Embryonic facial prominence (tissue), 1 donor: ENCODE data around the gene PITHD1.
"Not testable (repeated sequence)": the region's sequence is repeated elsewhere in the genome, so short reads cannot be mapped to it uniquely, and the experiment has no call there.

Experiments used
- DNase-seq: peaks from one replicate; pipeline ENCODE4 v3.0.0-alpha.2; 2016; ENCODE audit errors: extremely low spot score

The PITHD1 gene

GRCh38 chr1:23799255-23799569 lies 21.0 kb downstream of the PITHD1 start:
- DNase-seq = no peak

- no peak for DNase-seq
Observed at GRCh38 chr1:23799570-23800399, 21.6 kb downstream of the PITHD1 start.

- peak; percentile 87 for DNase-seq
Observed at GRCh38 chr1:23800400-23801337, 22.5 kb downstream of the PITHD1 start, which contains the start of gene GALE. Gene GALE, minus strand, starts transcription at chr1:23800754. Its CDS starts 1,747 bp downstream, at chr1:23799007.

- no peak for DNase-seq
Observed at GRCh38 chr1:23801338-23801748, 23.1 kb downstream of the PITHD1 start.

DNA sequence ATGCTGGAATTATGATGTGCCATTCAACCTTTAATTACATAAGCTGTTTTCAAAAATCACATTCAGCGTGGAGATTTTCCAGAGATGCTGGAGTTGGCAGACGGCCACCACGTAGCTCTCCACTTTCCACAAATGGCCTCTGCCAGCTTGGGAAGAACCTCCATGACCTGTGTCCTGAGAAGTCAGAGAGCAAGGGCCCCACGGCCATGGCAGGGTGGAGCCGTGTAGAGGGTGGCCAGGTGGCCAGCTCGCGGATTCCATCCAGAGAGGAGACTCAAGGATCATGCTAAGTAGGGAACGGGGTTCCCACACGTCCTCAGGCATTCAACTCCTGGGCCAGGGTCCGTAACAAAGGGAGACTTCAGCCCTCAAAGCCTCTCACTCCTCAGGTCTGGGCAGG lies 23.7 kb downstream of the PITHD1 start:
- DNase-seq = no peak

- not testable (repeated sequence) for DNase-seq
Observed at GRCh38 chr1:23802809-23803342, 24.7 kb downstream of the PITHD1 start.

GRCh38 chr1:23803674-23804073 lies 25.5 kb downstream of the PITHD1 start:
- DNase-seq = no peak

- no peak for DNase-seq
Observed at GRCh38 chr1:23804183-23804835, 26.1 kb downstream of the PITHD1 start.

- no peak for DNase-seq
Observed at GRCh38 chr1:23805025-23805424, 26.8 kb downstream of the PITHD1 start.

DNA sequence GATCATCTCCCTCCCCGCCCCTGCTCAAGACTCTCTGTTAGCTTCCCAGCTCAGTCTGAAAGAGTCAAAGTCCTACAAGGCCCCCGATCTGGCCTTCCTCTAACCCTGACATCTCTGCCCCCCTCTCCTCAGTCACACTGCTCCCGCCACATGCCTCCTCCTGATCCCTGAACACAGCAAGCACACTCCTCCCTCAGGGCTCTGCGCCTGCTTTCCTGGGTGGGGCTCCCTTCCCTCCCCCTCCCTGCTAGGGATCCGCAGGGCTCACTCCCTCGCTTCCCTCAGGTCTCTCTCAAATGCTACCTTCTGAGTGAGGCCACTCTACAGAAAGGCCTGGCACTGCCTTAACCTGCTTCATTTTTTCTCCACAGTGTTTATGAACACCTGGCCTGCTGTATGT lies 28.1 kb downstream of the PITHD1 start:
- no peak for DNase-seq

- DNase-seq = no peak
Observed at GRCh38 chr1:23807453-23807852, 29.2 kb downstream of the PITHD1 start.

GRCh38 chr1:23809751-23810171 lies 31.5 kb downstream of the PITHD1 start:
- no peak for DNase-seq

DNA sequence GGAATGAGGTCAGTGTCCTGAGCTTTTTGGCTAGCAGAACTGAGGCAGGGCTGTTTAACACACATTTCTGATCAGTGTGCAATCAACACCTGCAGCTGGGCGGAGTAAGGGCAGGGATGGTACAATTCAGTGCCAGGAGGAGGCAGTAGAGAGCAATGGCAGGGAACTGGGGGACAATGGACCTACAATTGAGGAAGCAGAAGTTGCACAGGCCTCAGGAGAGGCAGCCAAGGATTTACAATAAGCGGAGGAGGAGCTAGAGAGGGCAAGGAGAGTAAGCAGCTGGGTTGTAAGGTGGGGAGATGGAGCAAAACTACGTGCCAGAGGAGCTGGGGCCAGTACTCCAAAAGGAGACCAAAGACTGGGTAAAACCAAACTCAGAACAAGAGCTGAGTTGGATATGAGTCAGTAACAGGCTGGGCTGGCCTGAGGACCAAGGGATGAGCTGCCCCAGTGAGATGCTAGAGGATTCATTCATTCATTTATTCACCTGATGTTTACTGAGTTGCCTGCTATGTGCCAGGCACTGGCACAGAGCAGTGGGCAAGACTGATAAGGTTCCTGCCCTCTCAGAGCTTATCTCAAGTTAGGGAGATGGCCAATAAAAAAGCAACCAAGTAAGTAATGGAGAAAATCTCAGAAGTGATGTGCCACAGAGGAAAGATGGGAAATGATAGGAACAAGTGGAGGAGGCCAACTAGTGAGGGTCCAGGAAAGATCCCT lies 32.8 kb downstream of the PITHD1 start:
- no peak for DNase-seq

- DNase-seq = no peak
Observed at GRCh38 chr1:23814016-23814415, 35.8 kb downstream of the PITHD1 start.

DNA sequence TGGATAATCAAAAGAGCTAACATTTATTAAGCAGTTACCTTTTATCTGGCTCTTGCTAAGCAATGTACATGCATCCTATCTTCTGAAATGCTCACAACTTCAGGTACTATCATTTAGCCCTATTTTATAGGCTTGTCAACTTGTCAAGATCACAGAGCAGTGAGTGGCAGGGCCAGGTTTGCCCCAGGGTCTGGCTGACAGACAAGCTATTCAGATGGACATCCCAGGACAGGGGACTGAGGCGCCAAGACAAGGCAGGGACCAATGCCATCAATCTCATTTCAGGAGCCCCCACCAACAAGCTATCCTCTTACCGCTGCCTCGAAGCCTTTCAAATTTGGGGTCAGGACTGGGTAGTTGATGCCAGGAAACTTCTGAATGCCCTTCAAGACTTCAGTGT lies 38.1 kb downstream of the PITHD1 start:
- no peak for DNase-seq

DNA sequence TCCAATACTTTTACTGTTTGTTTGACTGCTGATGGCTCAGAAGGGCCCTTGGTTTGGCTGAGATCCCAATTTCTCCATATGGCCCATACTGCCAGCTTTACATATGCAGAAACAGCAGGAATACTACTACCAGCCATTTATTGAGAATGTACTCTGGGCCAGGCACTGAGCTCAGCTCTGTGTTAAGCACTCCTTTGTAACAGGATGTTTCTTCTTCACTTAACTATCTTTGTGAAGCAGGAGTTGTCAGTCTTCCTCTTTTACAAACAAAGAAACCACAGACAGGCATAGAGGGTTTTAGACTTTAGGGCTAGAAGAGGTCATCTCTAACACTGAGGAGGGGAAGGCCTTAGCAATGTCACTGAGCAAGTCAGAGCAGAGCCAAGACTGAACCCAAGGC lies 38.7 kb downstream of the PITHD1 start:
- DNase-seq = no peak

DNA sequence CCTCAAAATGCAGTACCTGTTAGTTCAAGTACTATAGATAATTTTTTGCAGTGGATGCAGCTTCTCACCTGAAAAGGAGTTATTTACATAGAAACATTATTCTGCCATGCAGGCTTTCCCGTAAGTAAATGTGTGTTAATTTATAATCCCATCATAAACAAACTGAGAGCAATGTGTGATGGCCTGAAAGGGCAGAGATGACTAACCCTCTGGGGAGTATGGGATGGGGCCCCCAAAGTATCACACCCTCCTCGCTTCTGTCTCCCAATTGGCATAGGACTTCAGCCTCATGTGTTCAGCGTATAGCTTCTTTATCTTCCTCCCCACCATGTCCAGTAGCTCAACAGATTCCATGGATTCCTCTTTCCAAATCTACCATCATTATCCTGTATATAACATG lies 39.4 kb downstream of the PITHD1 start:
- no peak for DNase-seq

- DNase-seq = no peak
Observed at GRCh38 chr1:23823767-23824166, 45.5 kb downstream of the PITHD1 start.

DNA sequence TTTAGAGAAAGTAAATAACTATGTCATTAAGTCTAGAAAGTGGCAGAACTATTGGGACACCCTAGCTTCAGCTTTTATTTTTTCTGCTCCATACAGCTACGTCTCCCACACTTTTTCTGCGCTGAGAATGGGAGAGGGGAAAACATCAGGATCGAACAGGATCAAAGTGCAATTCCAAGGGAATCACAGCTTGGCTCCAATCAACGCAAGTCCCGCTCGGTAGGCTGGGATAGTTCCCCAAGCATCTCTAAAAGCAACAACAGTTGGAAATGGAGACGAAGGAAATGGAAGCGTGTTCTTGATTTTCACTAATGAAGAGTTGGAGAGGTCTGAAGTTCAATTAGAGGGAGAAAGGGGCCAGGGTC lies 46.5 kb downstream of the PITHD1 start:
- no peak for DNase-seq

GRCh38 chr1:23825076-23825761 lies 47.0 kb downstream of the PITHD1 start, which contains the start of gene HMGCL:
Gene HMGCL, minus strand, starts transcription at chr1:23825429. Its CDS starts 14 bp downstream, at chr1:23825415.
- DNase-seq = peak; percentile 89
